SK-N-SH treated with all-trans-retinoic acid at 6 μM for 48 hours (cell line): Measurements from ENCODE around the gene TKT.

Experiments used
- CSDC2 ChIP-seq: fragments of 250-450 bp; sonication (Bioruptor Pico); IDR thresholded peaks from 2 replicates; pipeline ENCODE4 v1.5.0; 2020; ENCODE audit warnings: mild to moderate bottlenecking, moderate library complexity
- GLIS3 ChIP-seq: fragments of 250-450 bp; sonication (Bioruptor Pico); IDR thresholded peaks from 2 replicates; pipeline ENCODE4 v1.5.0; 2020; ENCODE audit warnings: mild to moderate bottlenecking, moderate library complexity
- ISL1 ChIP-seq: fragments of 250-450 bp; sonication (Bioruptor Pico); IDR thresholded peaks from 2 replicates; pipeline ENCODE4 v2.1.2; 2022; ENCODE audit warnings: mild to moderate bottlenecking, moderate library complexity
- OSR1 ChIP-seq: fragments of 250-450 bp; sonication (Bioruptor Pico); IDR thresholded peaks from 2 replicates; pipeline ENCODE4 v1.8.0; 2022; ENCODE audit warnings: moderate library complexity, mild to moderate bottlenecking, inconsistent platforms
- PATZ1 ChIP-seq: fragments of 250-450 bp; sonication (Bioruptor Pico); IDR thresholded peaks from 2 replicates; pipeline ENCODE4 v1.8.0; 2020; ENCODE audit warnings: mild to moderate bottlenecking, moderate library complexity, borderline replicate concordance
- TOX ChIP-seq: fragments of 250-450 bp; sonication (Bioruptor Pico); IDR thresholded peaks from 2 replicates; pipeline ENCODE4 v1.8.0; 2021; ENCODE audit warnings: mild to moderate bottlenecking, moderate library complexity, borderline replicate concordance
- ZFP3 ChIP-seq: fragments of 250-450 bp; sonication (Bioruptor Pico); IDR thresholded peaks from 2 replicates; pipeline ENCODE4 v1.5.0; 2020; ENCODE audit warnings: mild to moderate bottlenecking, moderate library complexity
- ZFP30 ChIP-seq: fragments of 450-650 bp; formaldehyde crosslinking; IDR thresholded peaks from 2 replicates; pipeline ENCODE4 v1.5.0; 2022; ENCODE audit warnings: mild to moderate bottlenecking, moderate library complexity
- ZNF70 ChIP-seq: fragments of 450-650 bp; formaldehyde crosslinking; IDR thresholded peaks from 2 replicates; pipeline ENCODE4 v1.5.0; 2020; ENCODE audit warnings: mild to moderate bottlenecking, moderate library complexity
- ZNF8 ChIP-seq: fragments of 450-650 bp; formaldehyde crosslinking; IDR thresholded peaks from 2 replicates; pipeline ENCODE4 v1.5.0; 2020; ENCODE audit warnings: mild to moderate bottlenecking, moderate library complexity
- TF ChIP-seq, protein P1 (sequence below): fragments of 250-450 bp; sonication (Bioruptor Pico); IDR thresholded peaks from 2 replicates; pipeline ENCODE4 v1.8.0; 2021; ENCODE audit warnings: low read depth, mild to moderate bottlenecking, moderate library complexity, borderline replicate concordance
- TF ChIP-seq, protein P2 (sequence below): fragments of 250-450 bp; sonication (Bioruptor Pico); IDR thresholded peaks from 2 replicates; pipeline ENCODE4 v1.5.1; 2021; ENCODE audit warnings: mild to moderate bottlenecking, moderate library complexity
- TF ChIP-seq, protein P3 (sequence below): fragments of 250-450 bp; sonication (Bioruptor Pico); IDR thresholded peaks from 2 replicates; pipeline ENCODE4 v1.5.0; 2020; ENCODE audit warnings: mild to moderate bottlenecking, moderate library complexity
- TF ChIP-seq, protein P4 (sequence below): fragments of 250-450 bp; sonication (Bioruptor Pico); IDR thresholded peaks from 2 replicates; pipeline ENCODE4 v1.5.1; 2020; ENCODE audit warnings: low read depth, mild to moderate bottlenecking, moderate library complexity

DNA sequence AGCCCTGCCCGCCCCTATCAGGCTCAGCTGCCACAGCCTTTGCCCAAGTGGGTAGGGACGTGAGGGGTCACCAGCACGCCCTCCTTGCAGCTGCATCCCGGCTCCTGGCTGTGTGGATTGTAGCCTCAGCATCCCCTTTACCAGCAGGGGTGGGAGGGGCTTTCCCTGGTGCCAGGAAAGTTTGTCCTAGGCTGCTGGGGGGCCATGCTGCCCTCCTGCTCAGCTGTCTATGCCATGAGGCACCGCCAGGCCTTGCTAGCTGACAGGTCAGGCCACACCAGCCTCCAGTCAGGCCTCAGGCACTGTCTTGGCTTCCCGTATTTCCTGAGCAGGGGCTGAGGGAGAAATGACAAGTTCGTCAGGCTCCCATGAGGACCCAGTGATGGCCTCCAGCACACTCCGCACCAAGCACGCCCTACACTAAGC, 32.3 kb downstream of the TKT start:
- TF ChIP-seq, protein P1, sequence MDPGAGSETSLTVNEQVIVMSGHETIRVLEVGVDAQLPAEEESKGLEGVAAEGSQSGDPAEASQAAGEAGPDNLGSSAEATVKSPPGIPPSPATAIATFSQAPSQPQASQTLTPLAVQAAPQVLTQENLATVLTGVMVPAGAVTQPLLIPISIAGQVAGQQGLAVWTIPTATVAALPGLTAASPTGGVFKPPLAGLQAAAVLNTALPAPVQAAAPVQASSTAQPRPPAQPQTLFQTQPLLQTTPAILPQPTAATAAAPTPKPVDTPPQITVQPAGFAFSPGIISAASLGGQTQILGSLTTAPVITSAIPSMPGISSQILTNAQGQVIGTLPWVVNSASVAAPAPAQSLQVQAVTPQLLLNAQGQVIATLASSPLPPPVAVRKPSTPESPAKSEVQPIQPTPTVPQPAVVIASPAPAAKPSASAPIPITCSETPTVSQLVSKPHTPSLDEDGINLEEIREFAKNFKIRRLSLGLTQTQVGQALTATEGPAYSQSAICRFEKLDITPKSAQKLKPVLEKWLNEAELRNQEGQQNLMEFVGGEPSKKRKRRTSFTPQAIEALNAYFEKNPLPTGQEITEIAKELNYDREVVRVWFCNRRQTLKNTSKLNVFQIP = no peak
- TF ChIP-seq ZNF70 (CRISPR knock-in tag) (no peak), TOX (CRISPR knock-in tag) (no peak), OSR1 (no peak), ZFP30 (CRISPR knock-in tag) (no peak), PATZ1 (no peak), CSDC2 (no peak), ZNF8 (CRISPR knock-in tag) (no peak), ISL1 (CRISPR knock-in tag) (no peak), GLIS3 (no peak), ZFP3 (CRISPR knock-in tag) (no peak)
- TF ChIP-seq, protein P2, sequence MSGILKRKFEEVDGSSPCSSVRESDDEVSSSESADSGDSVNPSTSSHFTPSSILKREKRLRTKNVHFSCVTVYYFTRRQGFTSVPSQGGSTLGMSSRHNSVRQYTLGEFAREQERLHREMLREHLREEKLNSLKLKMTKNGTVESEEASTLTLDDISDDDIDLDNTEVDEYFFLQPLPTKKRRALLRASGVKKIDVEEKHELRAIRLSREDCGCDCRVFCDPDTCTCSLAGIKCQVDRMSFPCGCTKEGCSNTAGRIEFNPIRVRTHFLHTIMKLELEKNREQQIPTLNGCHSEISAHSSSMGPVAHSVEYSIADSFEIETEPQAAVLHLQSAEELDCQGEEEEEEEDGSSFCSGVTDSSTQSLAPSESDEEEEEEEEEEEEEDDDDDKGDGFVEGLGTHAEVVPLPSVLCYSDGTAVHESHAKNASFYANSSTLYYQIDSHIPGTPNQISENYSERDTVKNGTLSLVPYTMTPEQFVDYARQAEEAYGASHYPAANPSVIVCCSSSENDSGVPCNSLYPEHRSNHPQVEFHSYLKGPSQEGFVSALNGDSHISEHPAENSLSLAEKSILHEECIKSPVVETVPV (CRISPR knock-in tag) = no peak
- TF ChIP-seq, protein P3, sequence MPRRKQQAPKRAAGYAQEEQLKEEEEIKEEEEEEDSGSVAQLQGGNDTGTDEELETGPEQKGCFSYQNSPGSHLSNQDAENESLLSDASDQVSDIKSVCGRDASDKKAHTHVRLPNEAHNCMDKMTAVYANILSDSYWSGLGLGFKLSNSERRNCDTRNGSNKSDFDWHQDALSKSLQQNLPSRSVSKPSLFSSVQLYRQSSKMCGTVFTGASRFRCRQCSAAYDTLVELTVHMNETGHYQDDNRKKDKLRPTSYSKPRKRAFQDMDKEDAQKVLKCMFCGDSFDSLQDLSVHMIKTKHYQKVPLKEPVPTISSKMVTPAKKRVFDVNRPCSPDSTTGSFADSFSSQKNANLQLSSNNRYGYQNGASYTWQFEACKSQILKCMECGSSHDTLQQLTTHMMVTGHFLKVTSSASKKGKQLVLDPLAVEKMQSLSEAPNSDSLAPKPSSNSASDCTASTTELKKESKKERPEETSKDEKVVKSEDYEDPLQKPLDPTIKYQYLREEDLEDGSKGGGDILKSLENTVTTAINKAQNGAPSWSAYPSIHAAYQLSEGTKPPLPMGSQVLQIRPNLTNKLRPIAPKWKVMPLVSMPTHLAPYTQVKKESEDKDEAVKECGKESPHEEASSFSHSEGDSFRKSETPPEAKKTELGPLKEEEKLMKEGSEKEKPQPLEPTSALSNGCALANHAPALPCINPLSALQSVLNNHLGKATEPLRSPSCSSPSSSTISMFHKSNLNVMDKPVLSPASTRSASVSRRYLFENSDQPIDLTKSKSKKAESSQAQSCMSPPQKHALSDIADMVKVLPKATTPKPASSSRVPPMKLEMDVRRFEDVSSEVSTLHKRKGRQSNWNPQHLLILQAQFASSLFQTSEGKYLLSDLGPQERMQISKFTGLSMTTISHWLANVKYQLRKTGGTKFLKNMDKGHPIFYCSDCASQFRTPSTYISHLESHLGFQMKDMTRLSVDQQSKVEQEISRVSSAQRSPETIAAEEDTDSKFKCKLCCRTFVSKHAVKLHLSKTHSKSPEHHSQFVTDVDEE (CRISPR knock-in tag) = no peak
- TF ChIP-seq, protein P4, sequence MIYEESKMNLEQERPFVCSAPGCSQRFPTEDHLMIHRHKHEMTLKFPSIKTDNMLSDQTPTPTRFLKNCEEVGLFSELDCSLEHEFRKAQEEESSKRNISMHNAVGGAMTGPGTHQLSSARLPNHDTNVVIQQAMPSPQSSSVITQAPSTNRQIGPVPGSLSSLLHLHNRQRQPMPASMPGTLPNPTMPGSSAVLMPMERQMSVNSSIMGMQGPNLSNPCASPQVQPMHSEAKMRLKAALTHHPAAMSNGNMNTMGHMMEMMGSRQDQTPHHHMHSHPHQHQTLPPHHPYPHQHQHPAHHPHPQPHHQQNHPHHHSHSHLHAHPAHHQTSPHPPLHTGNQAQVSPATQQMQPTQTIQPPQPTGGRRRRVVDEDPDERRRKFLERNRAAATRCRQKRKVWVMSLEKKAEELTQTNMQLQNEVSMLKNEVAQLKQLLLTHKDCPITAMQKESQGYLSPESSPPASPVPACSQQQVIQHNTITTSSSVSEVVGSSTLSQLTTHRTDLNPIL (CRISPR knock-in tag) = no peak
